CD14-positive monocyte (primary cell): Measurements from ENCODE around the gene TKFC. TPM values are rescaled to one million over a fixed set of nuclear protein-coding genes. Genes with fewer than 3 reads are reported as not detected.

Experiments
- DNase-seq, 3 donors: peaks; one replicate each; pipeline ENCODE4 v3.0.0-alpha.2; 2011 to 2022
- H2AFZ ChIP-seq: 2 replicates; pipeline ENCODE4 v1.6.0; 2012; ENCODE audit warnings: mild to moderate bottlenecking, low read depth, low read length, inconsistent platforms; ENCODE audit not compliant: insufficient read depth, poor library complexity, severe bottlenecking
- H3K27ac ChIP-seq, 2 donors: 1 replicate in 1 of 2; 2 replicates in 1 of 2; pipeline ENCODE4 v1.5.1; 2012 to 2013; ENCODE audit warnings: low read length in 2 of 2, control low read depth in 1 of 2, inconsistent platforms in 1 of 2, low read depth in 1 of 2, mild to moderate bottlenecking in 1 of 2
- H3K27me3 ChIP-seq, 2 donors: one replicate each; pipeline versions ENCODE4 v1.6.0 to v1.6.1; 2011 to 2013; ENCODE audit warnings: low read length in 2 of 2; ENCODE audit not compliant: control insufficient read depth in 2 of 2, insufficient read depth in 2 of 2
- H3K36me3 ChIP-seq, 2 donors: replicated peaks in 1 of 2; 1 replicate in 1 of 2; 2 replicates in 1 of 2; pipeline versions ENCODE4 v1.5.1 to v1.6.1; 2012 to 2013; ENCODE audit warnings: low read length in 2 of 2, control low read depth in 1 of 2, inconsistent platforms in 1 of 2, mild to moderate bottlenecking in 1 of 2; ENCODE audit not compliant: insufficient read depth in 2 of 2, control insufficient read depth in 1 of 2
- H3K4me1 ChIP-seq, 2 donors: 1 replicate in 1 of 2; 2 replicates in 1 of 2; pipeline versions ENCODE4 v1.5.1 to v1.6.1; 2012 to 2013; ENCODE audit warnings: low read length in 2 of 2, control low read depth in 1 of 2, inconsistent platforms in 1 of 2, mild to moderate bottlenecking in 1 of 2, moderate library complexity in 1 of 2; ENCODE audit not compliant: insufficient read depth in 2 of 2, control insufficient read depth in 1 of 2
- H3K4me2 ChIP-seq: replicated peaks from 2 replicates; pipeline ENCODE3; 2012; ENCODE audit warnings: low read length, moderate library complexity, mild to moderate bottlenecking; ENCODE audit not compliant: poor library complexity, severe bottlenecking; ENCODE audit errors: extremely low read depth
- H3K4me3 ChIP-seq, 3 experiments: fragments of 200-600 bp in 1 of 3; sonication (generic) in 1 of 3; replicated peaks in 1 of 3; 1 replicate in 2 of 3; 2 replicates in 1 of 3; pipeline ENCODE4 v1.5.1; 2011 to 2013; ENCODE audit warnings: low read length in 3 of 3, mild to moderate bottlenecking in 3 of 3, control low read depth in 2 of 3, low read depth in 2 of 3, inconsistent platforms in 1 of 3, moderate library complexity in 1 of 3
- H3K79me2 ChIP-seq: 2 replicates; pipeline ENCODE4 v1.6.0; 2012; ENCODE audit warnings: mild to moderate bottlenecking, control low read depth, inconsistent platforms, low read length, moderate library complexity; ENCODE audit not compliant: insufficient read depth
- H3K9ac ChIP-seq: 2 replicates; pipeline ENCODE4 v1.6.0; 2017; ENCODE audit warnings: low read length, mild to moderate bottlenecking; ENCODE audit not compliant: insufficient read depth, poor library complexity, severe bottlenecking
- H3K9me3 ChIP-seq, 2 donors: replicated peaks in 1 of 2; 1 replicate in 1 of 2; 2 replicates in 1 of 2; pipeline versions ENCODE4 v1.5.1 to v1.6.1; 2012 to 2013; ENCODE audit warnings: low read length in 2 of 2, control low read depth in 1 of 2; ENCODE audit not compliant: control insufficient read depth in 1 of 2, insufficient read depth in 1 of 2
- H4K20me1 ChIP-seq: 2 replicates; pipeline ENCODE4 v1.6.0; 2012; ENCODE audit warnings: mild to moderate bottlenecking, low read length, control low read depth, moderate library complexity; ENCODE audit not compliant: insufficient read depth
- H3K27ac Mint-ChIP-seq, 7 donors: one replicate each; pipeline ENCODE4 v1.8.0; 2020; ENCODE audit warnings: mild to moderate bottlenecking in 7 of 7, mixed read lengths in 7 of 7, moderate library complexity in 6 of 7, inconsistent platforms in 2 of 7
- H3K27me3 Mint-ChIP-seq, 3 donors: one replicate each; pipeline ENCODE4 v1.8.0; 2021 to 2022; ENCODE audit warnings: low read depth in 3 of 3, mild to moderate bottlenecking in 3 of 3, mixed read lengths in 3 of 3, moderate library complexity in 3 of 3, inconsistent platforms in 1 of 3
- H3K36me3 Mint-ChIP-seq, 2 donors: one replicate each; pipeline ENCODE4 v1.8.0; 2020; ENCODE audit warnings: mixed read lengths in 2 of 2, inconsistent platforms in 1 of 2, mild to moderate bottlenecking in 1 of 2
- H3K4me1 Mint-ChIP-seq: one replicate; pipeline ENCODE4 v1.8.0; 2020; ENCODE audit warnings: mild to moderate bottlenecking, mixed read lengths
- H3K4me3 Mint-ChIP-seq, 2 donors: one replicate each; pipeline ENCODE4 v1.8.0; 2020; ENCODE audit warnings: mild to moderate bottlenecking in 2 of 2, mixed read lengths in 2 of 2, moderate library complexity in 1 of 2
- H3K9me3 Mint-ChIP-seq, 7 donors: one replicate each; pipeline ENCODE4 v1.8.0; 2020 to 2022; ENCODE audit warnings: mixed read lengths in 7 of 7, mild to moderate bottlenecking in 6 of 7, moderate library complexity in 6 of 7, inconsistent platforms in 2 of 7
- CTCF ChIP-seq: fragments of 200-600 bp; IDR thresholded peaks from one replicate; pipeline ENCODE4 v1.8.0; 2022; ENCODE audit warnings: antibody characterized with exemption, mild to moderate bottlenecking
- WGBS: methylation state at CpG from one replicate; pipeline ENCODE4 v1.1.5; 2013; ENCODE audit warnings: missing lambda C conversion rate; ENCODE audit not compliant: insufficient coverage; 5-methylcytosine and 5-hydroxymethylcytosine counted together
- intact Hi-C, 2 donors: fragments of 100-400 bp; cut with micrococcal nuclease; formaldehyde crosslinking; loops; one replicate each; pipeline versions ENCODE4 v1.15.0 to v1.15.1; 2023
- polyA plus RNA-seq, 3 donors: library from polyadenylated mRNA; depleted of rRNA in 1 of 3; unstranded in 2 of 3; stranded (reverse) in 1 of 3; fragments of 300-500 nt in 2 of 3; fragments of >200 nt in 1 of 3; fragmentation: Illumina TruSeq in 2 of 3; gene quantifications; 1 replicate in 2 of 3; 2 replicates in 1 of 3; pipeline ENCODE4 v1.2.3, GENCODE V29; 2012 to 2021

The TKFC gene
- polyA plus RNA-seq, 3 donors, result 29.5 to 40.8 (median 29.6) TPM

- Mint-ChIP-seq H3K27me3 (peaks cover 0 to 2% (median 0%) of the 10 kb centered on the region in 3 donors), H3K36me3 (peaks cover 51 to 59% of the 10 kb centered on the region in 2 donors), H3K4me3 (no peak overlapping the region), H3K27ac (no peak overlapping the region), H3K9me3 (no peaks in the 10 kb centered on the region), H3K4me1 (peaks cover 27% of the 10 kb centered on the region)
- no peaks in the 10 kb centered on the region for H3K27me3 ChIP-seq
- peaks cover 45% of the 10 kb centered on the region for H4K20me1 ChIP-seq
- peaks cover 47 to 59% of the 10 kb centered on the region in 2 donors for H3K36me3 ChIP-seq
- no peak for DNase-seq
- intact Hi-C loops, result no loop called here
- H3K79me2 ChIP-seq, result peaks cover 69% of the 10 kb centered on the region
- peaks cover 21 to 28% of the 10 kb centered on the region in 2 donors for H3K4me1 ChIP-seq
- H3K9ac ChIP-seq, result no peak overlapping the region
- H2AFZ ChIP-seq, result no peak overlapping the region
- no peak for TF ChIP-seq CTCF
- H3K4me3 ChIP-seq, result no peak overlapping the region
- H3K27ac ChIP-seq, result no peak overlapping the region
- no peak overlapping the region for H3K4me2 ChIP-seq
- WGBS, result 100% methylated on average over 4 of the region's 4 CpGs
- H3K9me3 ChIP-seq, result no peaks in the 10 kb centered on the region
Measured at GRCh38 chr11:61329871-61330270, 3.2 kb upstream of the TKFC start.

GRCh38 chr11:61331651-61332050, 1.4 kb upstream of the TKFC start:
- H3K9me3 Mint-ChIP-seq, result no peaks in the 10 kb centered on the region
- H3K4me3 ChIP-seq, result peak overlapping the region in 2 of 3 experiments; percentile 67 to 83
- 41% methylated on average over 5 of the region's 6 CpGs for WGBS
- H4K20me1 ChIP-seq, result peaks cover 37% of the 10 kb centered on the region
- peaks cover 34 to 41% of the 10 kb centered on the region in 2 donors for H3K36me3 Mint-ChIP-seq
- peaks cover 63% of the 10 kb centered on the region for H3K79me2 ChIP-seq
- H3K27me3 ChIP-seq, result no peaks in the 10 kb centered on the region
- peaks cover 39% of the 10 kb centered on the region for H3K4me1 Mint-ChIP-seq
- TF ChIP-seq CTCF, result no peak
- peak overlapping the region; percentile 76 for H3K4me2 ChIP-seq
- peak; percentile 40 to 55 (median 51) for DNase-seq
- H3K4me1 ChIP-seq, result peaks cover 28 to 37% of the 10 kb centered on the region in 2 donors
- H2AFZ ChIP-seq, result peak overlapping the region; percentile 92
- peak overlapping the region; percentile 25 to 94 (median 90) for H3K27ac Mint-ChIP-seq
- H3K9me3 ChIP-seq, result no peaks in the 10 kb centered on the region
- H3K36me3 ChIP-seq, result peaks cover 30 to 41% of the 10 kb centered on the region in 2 donors
- intact Hi-C loops, result no loop called here
- H3K27me3 Mint-ChIP-seq, result peaks cover 0 to 2% (median 0%) of the 10 kb centered on the region in 3 donors
- H3K4me3 Mint-ChIP-seq, result peak overlapping the region; percentile 91 to 96
- H3K27ac ChIP-seq, result peak overlapping the region in 1 of 2 donors; percentile 88
- H3K9ac ChIP-seq, result peak overlapping the region; percentile 95
